HepG2 (cell line): ENCODE measurements around the gene CAPRIN2. TPM values are rescaled to one million over a fixed set of nuclear protein-coding genes. Genes with fewer than 3 reads are reported as not detected.

ENCODE experiments used
- BCL6 ChIP-seq: IDR thresholded peaks from 2 replicates; pipeline ENCODE4 v1.6.1; 2016; ENCODE audit warnings: missing genetic modification reagents, missing compliant biosample characterization
- HDAC1 ChIP-seq: sonication (generic); formaldehyde crosslinking; IDR thresholded peaks from 2 replicates; pipeline ENCODE4 v1.5.1; 2020; ENCODE audit warnings: mild to moderate bottlenecking, missing genetic modification reagents
- ISL2 ChIP-seq: sonication (generic); formaldehyde crosslinking; IDR thresholded peaks from 2 replicates; pipeline ENCODE4 v1.5.0; 2020; ENCODE audit warnings: missing genetic modification reagents
- MED1 ChIP-seq: sonication (generic); formaldehyde crosslinking; IDR thresholded peaks from 2 replicates; pipeline ENCODE4 v1.4.0; 2020; ENCODE audit warnings: missing genetic modification reagents
- NR2F6 ChIP-seq, 2 experiments: IDR thresholded peaks; 2 replicates each; pipeline ENCODE4 v1.6.1; 2016; ENCODE audit warnings: antibody characterized with exemption in 1 of 2, mild to moderate bottlenecking in 1 of 2
- PITX1 ChIP-seq: sonication (generic); formaldehyde crosslinking; IDR thresholded peaks from 2 replicates; pipeline ENCODE4 v1.5.1; 2020; ENCODE audit warnings: mild to moderate bottlenecking, missing genetic modification reagents
- RXRB ChIP-seq: IDR thresholded peaks from 2 replicates; pipeline ENCODE4 v1.6.1; 2016; ENCODE audit warnings: borderline replicate concordance, missing genetic modification reagents, missing compliant biosample characterization
- SALL1 ChIP-seq: sonication (generic); formaldehyde crosslinking; IDR thresholded peaks from 2 replicates; pipeline ENCODE4 v1.8.0; 2022; ENCODE audit warnings: mild to moderate bottlenecking, missing genetic modification reagents
- SAP130 ChIP-seq: IDR thresholded peaks from 2 replicates; pipeline ENCODE4 v1.6.1; 2016; ENCODE audit warnings: low read depth
- SOX5 ChIP-seq: IDR thresholded peaks from 2 replicates; pipeline ENCODE4 v1.6.1; 2016; ENCODE audit warnings: borderline replicate concordance
- TBX2 ChIP-seq: sonication (generic); formaldehyde crosslinking; IDR thresholded peaks from 2 replicates; pipeline ENCODE4 v1.5.0; 2020; ENCODE audit warnings: missing genetic modification reagents, mild to moderate bottlenecking, borderline replicate concordance
- ZNF883 ChIP-seq: sonication (generic); formaldehyde crosslinking; IDR thresholded peaks from 2 replicates; pipeline ENCODE4 v1.5.1; 2020; ENCODE audit warnings: mild to moderate bottlenecking, missing genetic modification reagents; ENCODE audit errors: not compliant biosample characterization
- ZSCAN31 ChIP-seq: sonication (generic); formaldehyde crosslinking; IDR thresholded peaks from 2 replicates; pipeline ENCODE4 v1.5.0; 2020; ENCODE audit warnings: low read depth, mild to moderate bottlenecking, missing genetic modification reagents
- polyA plus RNA-seq, 8 experiments: library from polyadenylated mRNA; depleted of rRNA in 3 of 8; stranded (reverse) in 7 of 8; unstranded in 1 of 8; fragments of >200 nt; fragmentation: Illumina TruSeq in 4 of 8; extraction: Trizol in 4 of 8; gene quantifications; 2 replicates each; pipeline versions ENCODE4 v1.2.1 to v1.2.3, GENCODE V29; 2011 to 2016; ENCODE audit warnings: low read depth in 4 of 8, missing spikeins in 1 of 8, mixed read lengths in 1 of 8; ENCODE audit not compliant: insufficient read depth in 1 of 8
- total RNA-seq, 5 experiments: library from RNA; depleted of rRNA; stranded (reverse); fragments of >200 nt; fragmentation: Illumina TruSeq; extraction: Trizol; gene quantifications; 2 replicates each; pipeline ENCODE4 v1.2.3, GENCODE V29; 2016; ENCODE audit warnings: low read depth in 1 of 5
- TF ChIP-seq, protein P1 (sequence below), 2 experiments: sonication (generic) in 1 of 2; formaldehyde crosslinking in 1 of 2; IDR thresholded peaks; 2 replicates each; pipeline versions ENCODE4 v1.4.0 to v1.6.1; 2016 to 2020; ENCODE audit warnings: borderline replicate concordance in 1 of 2, low read depth in 1 of 2, mild to moderate bottlenecking in 1 of 2, missing genetic modification reagents in 1 of 2
- TF ChIP-seq, protein P2 (sequence below): sonication (generic); formaldehyde crosslinking; IDR thresholded peaks from 2 replicates; pipeline ENCODE4 v1.5.1; 2020; ENCODE audit warnings: mild to moderate bottlenecking, missing genetic modification reagents, borderline replicate concordance
- TF ChIP-seq, protein P3 (sequence below), 2 experiments: sonication (generic) in 1 of 2; formaldehyde crosslinking in 1 of 2; IDR thresholded peaks; 2 replicates each; pipeline versions ENCODE4 v1.5.1 to v1.6.1; 2011 to 2020; ENCODE audit warnings: borderline replicate concordance in 1 of 2, low read depth in 1 of 2, low read length in 1 of 2, mild to moderate bottlenecking in 1 of 2, missing genetic modification reagents in 1 of 2, moderate library complexity in 1 of 2
- TF ChIP-seq, protein P4 (sequence below): IDR thresholded peaks from 2 replicates; pipeline ENCODE4 v1.4.0; 2020; ENCODE audit warnings: mild to moderate bottlenecking, missing genetic modification reagents

The CAPRIN2 gene
- total and polyA plus RNA-seq, 2 of the 13 experiments (the other 11 are each of a cell fraction or from before 2014, with no cell fraction given) = 21.7 to 30.6 TPM

DNA sequence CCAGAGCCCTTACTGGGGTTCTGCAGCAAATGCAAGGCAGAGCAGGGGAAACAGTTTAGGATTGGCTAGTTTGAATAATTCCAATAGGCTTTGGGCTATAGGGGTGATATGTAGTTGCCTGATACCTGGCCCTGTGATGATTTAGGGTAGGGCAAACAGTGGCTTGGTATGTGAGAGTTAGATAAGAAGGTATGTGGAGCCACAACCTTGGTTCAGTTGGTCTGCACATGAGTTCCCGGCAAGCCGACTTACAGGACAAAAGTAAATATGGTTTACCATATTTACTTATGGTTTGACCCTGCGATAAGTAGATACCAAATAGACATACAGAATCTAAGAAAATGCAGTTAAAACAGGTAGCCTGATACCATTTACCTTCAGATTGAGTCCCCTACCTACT, 8.3 kb upstream of the CAPRIN2 start (continued):
- TF ChIP-seq, protein P1, sequence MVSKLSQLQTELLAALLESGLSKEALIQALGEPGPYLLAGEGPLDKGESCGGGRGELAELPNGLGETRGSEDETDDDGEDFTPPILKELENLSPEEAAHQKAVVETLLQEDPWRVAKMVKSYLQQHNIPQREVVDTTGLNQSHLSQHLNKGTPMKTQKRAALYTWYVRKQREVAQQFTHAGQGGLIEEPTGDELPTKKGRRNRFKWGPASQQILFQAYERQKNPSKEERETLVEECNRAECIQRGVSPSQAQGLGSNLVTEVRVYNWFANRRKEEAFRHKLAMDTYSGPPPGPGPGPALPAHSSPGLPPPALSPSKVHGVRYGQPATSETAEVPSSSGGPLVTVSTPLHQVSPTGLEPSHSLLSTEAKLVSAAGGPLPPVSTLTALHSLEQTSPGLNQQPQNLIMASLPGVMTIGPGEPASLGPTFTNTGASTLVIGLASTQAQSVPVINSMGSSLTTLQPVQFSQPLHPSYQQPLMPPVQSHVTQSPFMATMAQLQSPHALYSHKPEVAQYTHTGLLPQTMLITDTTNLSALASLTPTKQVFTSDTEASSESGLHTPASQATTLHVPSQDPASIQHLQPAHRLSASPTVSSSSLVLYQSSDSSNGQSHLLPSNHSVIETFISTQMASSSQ (IDR thresholded peaks at IDR 0.05; ENCODE audit: low read depth) = no peak
- TF ChIP-seq, protein P1 (CRISPR knock-in tag; IDR thresholded peaks at IDR 0.05; ENCODE audit: borderline replicate concordance) = peak; percentile 64
- TF ChIP-seq TBX2 (peak; percentile 35; the same call in 1 of the 2 replicates), MED1 (CRISPR knock-in tag) (0 out of 2 replicates have a peak, but pooled peaks have one; percentile 33), PITX1 (CRISPR knock-in tag) (peak; percentile 24; the same call in 1 of the 2 replicates), HDAC1 (0 out of 2 replicates have a peak, but pooled peaks have one; percentile 25), ISL2 (CRISPR knock-in tag) (peak; percentile 92), ZSCAN31 (CRISPR knock-in tag) (no peak), NR2F6 (IDR thresholded peaks at IDR 0.05) (peak; percentile 72), NR2F6 (CRISPR knock-in tag; IDR thresholded peaks at IDR 0.05) (peak; percentile 68), SOX5 (peak; percentile 63; the same call in 1 of the 2 replicates), ZNF883 (no peak), RXRB (0 out of 2 replicates have a peak, but pooled peaks have one; percentile 57), SAP130 (CRISPR knock-in tag) (peak; percentile 55; the same call in 1 of the 2 replicates), SALL1 (peak; percentile 50; the same call in 1 of the 2 replicates), BCL6 (peak; percentile 79)
- TF ChIP-seq, protein P2, sequence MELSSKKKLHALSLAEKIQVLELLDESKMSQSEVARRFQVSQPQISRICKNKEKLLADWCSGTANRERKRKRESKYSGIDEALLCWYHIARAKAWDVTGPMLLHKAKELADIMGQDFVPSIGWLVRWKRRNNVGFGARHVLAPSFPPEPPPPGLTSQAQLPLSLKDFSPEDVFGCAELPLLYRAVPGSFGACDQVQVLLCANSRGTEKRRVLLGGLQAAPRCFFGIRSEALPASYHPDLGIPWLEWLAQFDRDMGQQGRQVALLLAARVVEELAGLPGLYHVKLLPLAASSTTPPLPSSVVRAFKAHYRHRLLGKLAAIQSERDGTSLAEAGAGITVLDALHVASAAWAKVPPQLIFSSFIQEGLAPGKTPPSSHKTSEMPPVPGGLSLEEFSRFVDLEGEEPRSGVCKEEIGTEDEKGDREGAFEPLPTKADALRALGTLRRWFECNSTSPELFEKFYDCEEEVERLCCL (CRISPR knock-in tag) = no peak
- TF ChIP-seq, protein P3, sequence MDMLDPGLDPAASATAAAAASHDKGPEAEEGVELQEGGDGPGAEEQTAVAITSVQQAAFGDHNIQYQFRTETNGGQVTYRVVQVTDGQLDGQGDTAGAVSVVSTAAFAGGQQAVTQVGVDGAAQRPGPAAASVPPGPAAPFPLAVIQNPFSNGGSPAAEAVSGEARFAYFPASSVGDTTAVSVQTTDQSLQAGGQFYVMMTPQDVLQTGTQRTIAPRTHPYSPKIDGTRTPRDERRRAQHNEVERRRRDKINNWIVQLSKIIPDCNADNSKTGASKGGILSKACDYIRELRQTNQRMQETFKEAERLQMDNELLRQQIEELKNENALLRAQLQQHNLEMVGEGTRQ (IDR thresholded peaks at IDR 0.05; ENCODE audit: low read depth, low read length) = no peak
- TF ChIP-seq, protein P3 (CRISPR knock-in tag; IDR thresholded peaks at IDR 0.05; ENCODE audit: borderline replicate concordance) = no peak
- TF ChIP-seq, protein P4, sequence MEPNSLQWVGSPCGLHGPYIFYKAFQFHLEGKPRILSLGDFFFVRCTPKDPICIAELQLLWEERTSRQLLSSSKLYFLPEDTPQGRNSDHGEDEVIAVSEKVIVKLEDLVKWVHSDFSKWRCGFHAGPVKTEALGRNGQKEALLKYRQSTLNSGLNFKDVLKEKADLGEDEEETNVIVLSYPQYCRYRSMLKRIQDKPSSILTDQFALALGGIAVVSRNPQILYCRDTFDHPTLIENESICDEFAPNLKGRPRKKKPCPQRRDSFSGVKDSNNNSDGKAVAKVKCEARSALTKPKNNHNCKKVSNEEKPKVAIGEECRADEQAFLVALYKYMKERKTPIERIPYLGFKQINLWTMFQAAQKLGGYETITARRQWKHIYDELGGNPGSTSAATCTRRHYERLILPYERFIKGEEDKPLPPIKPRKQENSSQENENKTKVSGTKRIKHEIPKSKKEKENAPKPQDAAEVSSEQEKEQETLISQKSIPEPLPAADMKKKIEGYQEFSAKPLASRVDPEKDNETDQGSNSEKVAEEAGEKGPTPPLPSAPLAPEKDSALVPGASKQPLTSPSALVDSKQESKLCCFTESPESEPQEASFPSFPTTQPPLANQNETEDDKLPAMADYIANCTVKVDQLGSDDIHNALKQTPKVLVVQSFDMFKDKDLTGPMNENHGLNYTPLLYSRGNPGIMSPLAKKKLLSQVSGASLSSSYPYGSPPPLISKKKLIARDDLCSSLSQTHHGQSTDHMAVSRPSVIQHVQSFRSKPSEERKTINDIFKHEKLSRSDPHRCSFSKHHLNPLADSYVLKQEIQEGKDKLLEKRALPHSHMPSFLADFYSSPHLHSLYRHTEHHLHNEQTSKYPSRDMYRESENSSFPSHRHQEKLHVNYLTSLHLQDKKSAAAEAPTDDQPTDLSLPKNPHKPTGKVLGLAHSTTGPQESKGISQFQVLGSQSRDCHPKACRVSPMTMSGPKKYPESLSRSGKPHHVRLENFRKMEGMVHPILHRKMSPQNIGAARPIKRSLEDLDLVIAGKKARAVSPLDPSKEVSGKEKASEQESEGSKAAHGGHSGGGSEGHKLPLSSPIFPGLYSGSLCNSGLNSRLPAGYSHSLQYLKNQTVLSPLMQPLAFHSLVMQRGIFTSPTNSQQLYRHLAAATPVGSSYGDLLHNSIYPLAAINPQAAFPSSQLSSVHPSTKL (CRISPR knock-in tag) = peak; percentile 93
